ENCODE results near the gene KMT2B.

GRCh38 chr19:35670686-35671085 is 47.1 kb upstream of the KMT2B start:
- no peak for TF ChIP-seq CTCF (IDR thresholded peaks at IDR 0.05)
- TF ChIP-seq POLR2A (IDR thresholded peaks at IDR 0.05): no peak

Measured in lower leg skin (tissue), 3 donors.